Upper lobe of left lung (tissue), 6 donors: ENCODE data around the gene GRIK3. TPM values are rescaled to one million over a fixed set of nuclear protein-coding genes. Genes with fewer than 3 reads are reported as not detected.
"Not testable (repeated sequence)": the region's sequence is repeated elsewhere in the genome, so short reads cannot be mapped to it uniquely, and the experiment has no call there.

ENCODE experiments used
- ATAC-seq, 2 donors: fragments of 200-7000 bp; cut with Tn5 transposase; one replicate each; pipeline ENCODE4 v1.9.1; 2022; ENCODE audit warnings: mild to moderate bottlenecking in 2 of 2, moderate library complexity in 2 of 2; ENCODE audit not compliant: low FRiP score in 2 of 2
- DNase-seq, 2 donors: peaks; one replicate each; pipeline ENCODE4 v3.0.0-alpha.2; 2019 to 2020
- H3K27ac ChIP-seq, 4 donors: fragments of 200-600 bp; sonication (generic); one replicate each; pipeline ENCODE4 v1.5.1; 2016 to 2019
- H3K27me3 ChIP-seq, 4 donors: fragments of 200-600 bp; sonication (generic); one replicate each; pipeline ENCODE4 v1.5.1; 2017 to 2019
- H3K36me3 ChIP-seq, 4 donors: fragments of 200-600 bp; sonication (generic); one replicate each; pipeline ENCODE4 v1.5.1; 2016 to 2019
- H3K4me1 ChIP-seq, 4 donors: fragments of 200-600 bp; sonication (generic); one replicate each; pipeline ENCODE4 v1.5.1; 2018 to 2019
- H3K4me3 ChIP-seq, 4 donors: fragments of 200-600 bp; sonication (generic); one replicate each; pipeline ENCODE4 v1.5.1; 2017 to 2019; ENCODE audit warnings: mild to moderate bottlenecking in 2 of 4, moderate library complexity in 1 of 4
- H3K9me3 ChIP-seq, 4 donors: fragments of 200-600 bp; sonication (generic); one replicate each; pipeline ENCODE4 v1.5.1; 2018 to 2019
- CTCF ChIP-seq, 6 experiments: fragments of 450-650 bp in 4 of 6; fragments of 200-600 bp in 2 of 6; sonication (generic) in 2 of 6; IDR thresholded peaks; one replicate each; pipeline ENCODE4 v1.5.1; 2016 to 2019; ENCODE audit warnings: antibody characterized with exemption in 6 of 6
- EP300 ChIP-seq, 4 donors: sonication (generic); formaldehyde crosslinking; IDR thresholded peaks; one replicate each; pipeline ENCODE4 v1.5.1; 2017; ENCODE audit warnings: antibody characterized with exemption in 4 of 4, control low read depth in 2 of 4
- POLR2A ChIP-seq, 4 donors: fragments of 450-650 bp; IDR thresholded peaks; one replicate each; pipeline ENCODE4 v1.5.1; 2016 to 2017; ENCODE audit warnings: antibody characterized with exemption in 4 of 4, mild to moderate bottlenecking in 2 of 4
- POLR2AphosphoS5 ChIP-seq, 2 donors: sonication (generic); formaldehyde crosslinking; IDR thresholded peaks; one replicate each; pipeline ENCODE4 v1.5.1; 2017; ENCODE audit warnings: antibody characterized with exemption in 2 of 2
- WGBS, 2 donors: methylation state at CpG; one replicate each; pipeline ENCODE4 v1.1.5; 2017 to 2018; 5-methylcytosine and 5-hydroxymethylcytosine counted together
- total RNA-seq, 6 donors: library from RNA; depleted of rRNA in 4 of 6; stranded (reverse); fragments of >200 nt in 4 of 6; gene quantifications; one replicate each; pipeline versions ENCODE4 v1.1.0 to v1.2.1, GENCODE V29; 2016 to 2021
- donor health status: DM: no; HTN: no; CAD: no; lungs with moderate emphysema.
- donor health status: DM: no; HTN: yes; CAD: no; lungs with severe emphysema.

GRIK3 gene
- total RNA-seq, 6 donors from 2014 or later: 0.10 to 0.22 TPM; not detected in 4

- 40 to 48% methylated on average over 2 to 7 of the region's 7 CpGs for WGBS, 2 donors
- Histone ChIP-seq H3K4me1 (no peaks in the 10 kb centered on the region), H3K36me3 (no peaks in the 10 kb centered on the region), H3K9me3 (no peaks in the 10 kb centered on the region), H3K27me3 (peaks cover 0 to 3% (median 0%) of the 10 kb centered on the region in 4 donors), H3K27ac (no peak overlapping the region), H3K4me3 (no peak overlapping the region)
- ATAC-seq: no peak
- TF ChIP-seq EP300 (IDR thresholded peaks at IDR 0.05) (no peak), POLR2A (IDR thresholded peaks at IDR 0.05) (no peak), POLR2AphosphoS5 (IDR thresholded peaks at IDR 0.05) (no peak), CTCF (IDR thresholded peaks at IDR 0.05) (no peak)
- no peak for DNase-seq
Observed at GRCh38 chr1:36771240-36771639, 263.1 kb downstream of the GRIK3 start.

GRCh38 chr1:36769886-36770830 is 264.2 kb downstream of the GRIK3 start:
- Histone ChIP-seq H3K9me3 (no peaks in the 10 kb centered on the region), H3K4me1 (no peaks in the 10 kb centered on the region), H3K27me3 (peaks cover 0 to 3% (median 0%) of the 10 kb centered on the region in 4 donors), H3K36me3 (no peaks in the 10 kb centered on the region), H3K27ac (no peak overlapping the region), H3K4me3 (no peak overlapping the region)
- TF ChIP-seq POLR2A (IDR thresholded peaks at IDR 0.05): no peak
- 57 to 61% methylated on average over 10 of the region's 10 CpGs for WGBS, 2 donors
- no peak for ATAC-seq
- DNase-seq: no peak

GRCh38 chr1:36768486-36769178 is 265.7 kb downstream of the GRIK3 start:
- H3K4me1 ChIP-seq: no peaks in the 10 kb centered on the region
- no peaks in the 10 kb centered on the region for H3K9me3 ChIP-seq
- ATAC-seq (no peak), DNase-seq (no peak)
- no peak for TF ChIP-seq POLR2A (IDR thresholded peaks at IDR 0.05)
- no peak for TF ChIP-seq POLR2AphosphoS5 (IDR thresholded peaks at IDR 0.05)
- no peak for TF ChIP-seq EP300 (IDR thresholded peaks at IDR 0.05)
- no peak for TF ChIP-seq CTCF (IDR thresholded peaks at IDR 0.05)
- H3K4me3 ChIP-seq: no peak overlapping the region
- H3K27me3 ChIP-seq: peaks cover 0 to 3% (median 0%) of the 10 kb centered on the region in 4 donors
- 71 to 76% methylated on average over 11 to 14 of the region's 14 CpGs for WGBS, 2 donors
- H3K27ac ChIP-seq: no peak overlapping the region
- H3K36me3 ChIP-seq: no peaks in the 10 kb centered on the region

DNA sequence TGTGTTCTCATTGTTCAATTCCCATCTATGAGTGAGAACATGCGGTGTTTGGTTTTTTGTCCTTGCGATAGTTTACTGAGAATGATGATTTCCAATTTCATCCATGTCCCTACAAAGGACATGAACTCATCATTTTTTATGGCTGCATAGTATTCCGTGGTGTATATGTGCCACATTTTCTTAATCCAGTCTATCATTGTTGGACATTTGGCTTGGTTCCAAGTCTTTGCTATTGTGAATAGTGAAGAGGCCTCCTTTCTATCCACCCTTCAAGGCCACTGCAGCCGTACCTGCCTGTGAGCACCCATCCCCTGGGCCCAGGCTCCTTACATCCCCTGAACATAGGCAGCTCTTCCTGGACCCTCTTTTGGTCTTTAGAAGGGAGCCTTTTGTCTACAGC is 266.9 kb downstream of the GRIK3 start:
- not testable (repeated sequence) for H3K27me3 ChIP-seq, H3K4me1 ChIP-seq, H3K9me3 ChIP-seq, H3K4me3 ChIP-seq, H3K27ac ChIP-seq, ATAC-seq, H3K36me3 ChIP-seq, DNase-seq
- WGBS, 2 donors: 89 to 91% methylated on average over 1 to 2 of the region's 4 CpGs

GRCh38 chr1:36766481-36766880 is 267.8 kb downstream of the GRIK3 start:
- no peak for TF ChIP-seq POLR2A (IDR thresholded peaks at IDR 0.05)
- TF ChIP-seq POLR2AphosphoS5 (IDR thresholded peaks at IDR 0.05): no peak
- TF ChIP-seq CTCF (IDR thresholded peaks at IDR 0.05): no peak
- TF ChIP-seq EP300 (IDR thresholded peaks at IDR 0.05): no peak
- ATAC-seq (no peak), DNase-seq (no peak)
- H3K4me1 ChIP-seq: no peaks in the 10 kb centered on the region
- no peak overlapping the region for H3K27ac ChIP-seq
- WGBS, 2 donors: 48 to 61% methylated on average over 4 of the region's 4 CpGs
- H3K4me3 ChIP-seq: no peak overlapping the region
- H3K9me3 ChIP-seq: no peaks in the 10 kb centered on the region
- no peaks in the 10 kb centered on the region for H3K36me3 ChIP-seq
- H3K27me3 ChIP-seq: no peaks in the 10 kb centered on the region
